ENCODE results near the gene DCTN3. TPM values are rescaled to one million over a fixed set of nuclear protein-coding genes. Genes with fewer than 3 reads are reported as not detected.

DCTN3 gene
- total and polyA plus RNA-seq, 11 donors: 73.8 to 155 (median 121) TPM

DNA sequence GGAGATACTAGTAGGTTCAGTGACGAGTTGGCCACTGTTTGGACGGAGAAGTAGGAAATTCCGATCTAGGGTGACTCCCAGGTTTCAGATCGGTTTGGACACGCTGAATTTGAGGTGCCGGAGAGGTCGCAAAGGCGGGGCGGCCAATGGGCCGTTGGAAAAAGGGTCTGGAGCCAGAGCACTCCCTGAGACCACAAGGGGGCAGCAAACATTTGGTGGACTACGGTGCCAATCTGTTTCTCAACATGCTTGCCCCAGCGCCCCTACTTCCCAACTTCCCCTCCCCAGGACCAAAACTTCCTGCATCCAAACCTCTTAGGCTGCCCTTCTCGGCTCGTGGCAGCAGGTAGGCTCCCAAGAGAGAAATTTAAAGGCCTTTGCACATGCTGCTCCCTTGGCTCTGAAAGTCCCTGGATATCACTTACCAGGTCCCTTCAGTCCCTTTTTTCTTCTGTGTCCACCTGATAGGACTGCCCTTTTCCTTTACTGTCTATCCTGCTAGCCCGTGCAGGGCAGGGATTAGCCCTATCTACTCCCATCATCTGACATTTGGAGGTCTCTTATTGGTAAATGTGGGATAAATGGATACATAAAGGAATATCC lies 7.4 kb downstream of the DCTN3 start:
- peak overlapping the region; percentile 64 to 95 (median 82) for H3K4me3 ChIP-seq
- intact Hi-C loops (cut with DNase I): loop anchor here in 7 of 10 donors (1.0 to 10.0 kb wide), 7 partner anchors 20 to 158 kb away; partner anchors contain the start of genes DNAI1 (in 1 of the 7) and FAM219A (in 1 of the 7)
- H3K36me3 ChIP-seq: peaks cover 0 to 47% (median 41%) of the 10 kb centered on the region in 9 donors
- H3K4me1 ChIP-seq: peaks cover 0 to 29% (median 24%) of the 10 kb centered on the region in 12 donors
- TF ChIP-seq, protein P1, sequence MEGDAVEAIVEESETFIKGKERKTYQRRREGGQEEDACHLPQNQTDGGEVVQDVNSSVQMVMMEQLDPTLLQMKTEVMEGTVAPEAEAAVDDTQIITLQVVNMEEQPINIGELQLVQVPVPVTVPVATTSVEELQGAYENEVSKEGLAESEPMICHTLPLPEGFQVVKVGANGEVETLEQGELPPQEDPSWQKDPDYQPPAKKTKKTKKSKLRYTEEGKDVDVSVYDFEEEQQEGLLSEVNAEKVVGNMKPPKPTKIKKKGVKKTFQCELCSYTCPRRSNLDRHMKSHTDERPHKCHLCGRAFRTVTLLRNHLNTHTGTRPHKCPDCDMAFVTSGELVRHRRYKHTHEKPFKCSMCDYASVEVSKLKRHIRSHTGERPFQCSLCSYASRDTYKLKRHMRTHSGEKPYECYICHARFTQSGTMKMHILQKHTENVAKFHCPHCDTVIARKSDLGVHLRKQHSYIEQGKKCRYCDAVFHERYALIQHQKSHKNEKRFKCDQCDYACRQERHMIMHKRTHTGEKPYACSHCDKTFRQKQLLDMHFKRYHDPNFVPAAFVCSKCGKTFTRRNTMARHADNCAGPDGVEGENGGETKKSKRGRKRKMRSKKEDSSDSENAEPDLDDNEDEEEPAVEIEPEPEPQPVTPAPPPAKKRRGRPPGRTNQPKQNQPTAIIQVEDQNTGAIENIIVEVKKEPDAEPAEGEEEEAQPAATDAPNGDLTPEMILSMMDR (IDR thresholded peaks at IDR 0.05): peak; percentile 82 to 91 (median 86)
- TF ChIP-seq POLR2A (IDR thresholded peaks at IDR 0.05): no peak
- ATAC-seq (peak; percentile 41 to 77 (median 66)), DNase-seq (peak; percentile 78 to 83 (median 80))
- no peaks in the 10 kb centered on the region for H3K27me3 ChIP-seq
- H3K9me3 ChIP-seq: no peaks in the 10 kb centered on the region
- peak overlapping the region in 10 of 12 donors; percentile 61 to 97 (median 94) for H3K27ac ChIP-seq
- 2 to 3% (median 2%) methylated on average over 15 of the region's 15 CpGs for WGBS, 4 donors

DNA sequence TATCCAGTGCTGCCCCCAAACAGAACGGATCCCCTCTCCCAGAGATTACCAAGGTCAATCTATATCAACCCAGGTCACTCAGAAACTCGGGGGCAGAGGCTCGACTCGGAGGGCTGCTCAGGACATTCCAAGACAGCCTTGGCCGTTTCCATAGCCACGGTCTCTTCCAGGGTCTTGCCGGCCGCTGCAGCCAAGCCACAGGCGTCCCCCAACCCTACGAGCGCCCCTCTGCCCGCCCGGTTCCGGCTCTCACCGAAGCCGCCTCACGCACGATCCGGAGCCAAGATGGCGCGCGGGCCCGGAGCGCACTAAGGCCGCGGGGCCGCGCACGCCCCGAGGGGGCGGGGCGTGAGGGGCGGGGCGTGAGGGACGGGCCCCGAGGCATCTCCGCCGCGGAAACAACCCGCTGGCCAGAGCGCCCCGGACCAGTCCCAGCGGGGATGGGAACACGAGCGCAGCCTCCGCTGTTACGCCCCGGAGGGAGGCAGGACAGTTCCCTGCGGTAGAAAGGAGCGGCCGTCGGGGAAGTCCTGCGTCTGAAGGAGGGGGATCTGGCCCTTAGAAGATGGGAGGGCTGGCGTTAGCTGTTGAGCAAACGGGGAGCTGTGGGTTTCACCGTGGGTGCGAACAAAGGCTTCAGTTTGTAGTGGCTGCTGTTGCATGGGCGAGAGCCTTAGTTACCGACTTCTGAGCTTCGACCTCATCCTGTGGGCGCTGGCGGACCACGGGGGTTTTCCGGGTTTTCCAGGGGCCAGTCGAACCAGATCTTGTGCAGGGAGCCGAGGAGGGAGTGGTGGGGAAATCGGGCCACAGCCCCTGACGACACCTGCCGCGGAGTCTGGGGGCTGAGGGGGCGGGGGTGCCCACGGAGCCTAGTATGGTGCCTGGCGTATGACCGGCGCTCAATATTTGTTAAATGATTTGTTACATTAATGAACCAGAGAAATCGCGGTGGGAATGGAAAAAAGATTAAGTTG lies 8.2 kb downstream of the DCTN3 start, which contains the start of gene RPP25L:
Gene RPP25L, minus strand, starts transcription at position 287 of the 977 bp plus-strand sequence. CDS start 801 bp downstream, outside the sequence.
- Histone ChIP-seq H3K9me3 (no peaks in the 10 kb centered on the region), H3K36me3 (peaks cover 0 to 39% (median 33%) of the 10 kb centered on the region in 9 donors), H3K4me3 (peak within 1 kb of the TSS; percentile 64 to 95 (median 82)), H3K27ac (peak within 1 kb of the TSS; percentile 81 to 97 (median 93)), H3K4me1 (peaks cover 0 to 29% (median 24%) of the 10 kb centered on the region in 12 donors), H3K27me3 (no peaks in the 10 kb centered on the region)
- TF ChIP-seq POLR2A (IDR thresholded peaks at IDR 0.05): peak in 1 of 2 donors; percentile 95
- TF ChIP-seq, protein P1 (IDR thresholded peaks at IDR 0.05): no peak
- WGBS, 4 donors: 0 to 1% (median 1%) methylated on average over 22 to 77 of the region's 77 CpGs
- ATAC-seq: peak; percentile 93 to 97 (median 96)
- intact Hi-C loops (cut with DNase I): loop anchor here in 6 of 10 donors (1.0 to 10.0 kb wide), 6 partner anchors 21 to 157 kb away; partner anchors contain the start of genes DNAI1 (in 1 of the 6) and FAM219A (in 1 of the 6)
- DNase-seq: peak; percentile 90 to 95 (median 92)

DNA sequence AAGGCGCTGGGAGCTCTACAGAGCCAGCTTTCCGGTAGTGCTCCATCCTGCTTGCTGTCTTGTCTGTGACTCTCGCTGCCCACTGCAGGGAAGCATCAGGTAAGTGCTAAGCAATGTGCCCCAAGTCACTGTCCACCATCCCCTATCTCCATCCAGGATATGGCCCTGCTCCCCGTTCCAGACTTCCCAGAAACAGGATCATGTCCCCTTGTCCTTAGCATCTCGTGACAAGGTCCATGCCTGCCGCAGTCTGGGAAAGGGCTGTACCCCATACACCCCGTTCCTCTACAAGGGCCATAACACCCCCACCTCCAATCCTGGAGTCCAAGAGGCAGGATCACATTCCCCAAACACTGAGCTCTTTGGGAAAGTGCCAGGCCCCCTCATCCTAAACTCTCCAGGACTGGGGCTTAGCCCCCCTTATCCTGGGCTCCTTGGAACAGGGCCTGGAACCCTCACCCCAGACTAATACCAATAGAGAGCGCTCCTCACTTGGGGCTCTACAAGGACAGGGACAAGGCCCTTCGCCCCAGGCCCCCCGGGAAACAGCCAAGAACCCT lies 9.0 kb downstream of the DCTN3 start:
- intact Hi-C loops (cut with DNase I): loop anchor here in 2 of 10 donors (5.0 to 10.0 kb wide), 2 partner anchors 91 to 157 kb away; partner anchors contain the start of genes DNAI1 (in 1 of the 2) and FAM219A (in 1 of the 2)
- Histone ChIP-seq H3K4me3 (peak overlapping the region; percentile 64 to 95 (median 82)), H3K9me3 (no peaks in the 10 kb centered on the region), H3K36me3 (peaks cover 0 to 31% (median 26%) of the 10 kb centered on the region in 9 donors), H3K27ac (peak overlapping the region; percentile 81 to 97 (median 93)), H3K27me3 (no peaks in the 10 kb centered on the region), H3K4me1 (peaks cover 0 to 29% (median 24%) of the 10 kb centered on the region in 12 donors)
- 44 to 62% (median 59%) methylated on average over 8 to 10 of the region's 10 CpGs for WGBS, 4 donors
- ATAC-seq (peak; percentile 18 to 26 (median 19)), DNase-seq (peak in 2 of 5 donors; percentile 18 to 44)
- TF ChIP-seq, protein P1 (IDR thresholded peaks at IDR 0.05): no peak
- no peak for TF ChIP-seq POLR2A (IDR thresholded peaks at IDR 0.05)
